Measurements from ENCODE around the gene ANKRD10.

The ANKRD10 gene

GRCh38 chr13:110834572-110834971 lies 80.3 kb downstream of the ANKRD10 start:
- DNase-seq (ENCODE audit: low read depth), result no peak
- no peak overlapping the region for H3K4me3 ChIP-seq (ENCODE audit: low read length)
- TF ChIP-seq, protein P1, sequence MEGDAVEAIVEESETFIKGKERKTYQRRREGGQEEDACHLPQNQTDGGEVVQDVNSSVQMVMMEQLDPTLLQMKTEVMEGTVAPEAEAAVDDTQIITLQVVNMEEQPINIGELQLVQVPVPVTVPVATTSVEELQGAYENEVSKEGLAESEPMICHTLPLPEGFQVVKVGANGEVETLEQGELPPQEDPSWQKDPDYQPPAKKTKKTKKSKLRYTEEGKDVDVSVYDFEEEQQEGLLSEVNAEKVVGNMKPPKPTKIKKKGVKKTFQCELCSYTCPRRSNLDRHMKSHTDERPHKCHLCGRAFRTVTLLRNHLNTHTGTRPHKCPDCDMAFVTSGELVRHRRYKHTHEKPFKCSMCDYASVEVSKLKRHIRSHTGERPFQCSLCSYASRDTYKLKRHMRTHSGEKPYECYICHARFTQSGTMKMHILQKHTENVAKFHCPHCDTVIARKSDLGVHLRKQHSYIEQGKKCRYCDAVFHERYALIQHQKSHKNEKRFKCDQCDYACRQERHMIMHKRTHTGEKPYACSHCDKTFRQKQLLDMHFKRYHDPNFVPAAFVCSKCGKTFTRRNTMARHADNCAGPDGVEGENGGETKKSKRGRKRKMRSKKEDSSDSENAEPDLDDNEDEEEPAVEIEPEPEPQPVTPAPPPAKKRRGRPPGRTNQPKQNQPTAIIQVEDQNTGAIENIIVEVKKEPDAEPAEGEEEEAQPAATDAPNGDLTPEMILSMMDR (conservative IDR thresholded peaks at IDR 0.05; ENCODE audit: low read length), result no peak

DNA sequence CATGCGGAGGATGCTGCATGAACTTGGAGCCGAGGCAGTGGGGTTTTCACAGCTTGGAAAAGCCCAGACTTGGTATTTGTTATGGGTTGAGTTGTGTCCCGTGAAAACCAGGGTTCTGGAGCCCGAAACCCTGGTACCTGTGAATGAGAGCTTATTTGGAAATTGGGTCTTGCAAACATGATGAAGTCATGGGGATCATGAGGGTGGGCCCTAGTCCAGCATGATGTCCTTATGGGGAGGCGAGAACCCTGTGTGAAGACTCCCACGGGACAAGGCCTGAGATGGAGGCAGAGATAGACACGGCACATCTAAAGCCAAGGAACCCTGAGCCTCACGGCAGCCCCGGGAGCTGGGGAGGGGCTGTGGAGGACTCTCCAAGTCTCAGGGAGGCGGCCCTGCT lies 82.3 kb downstream of the ANKRD10 start:
- no peak for DNase-seq (ENCODE audit: low read depth)
- no peak overlapping the region for H3K4me3 ChIP-seq (ENCODE audit: low read length)
- TF ChIP-seq, protein P1 (conservative IDR thresholded peaks at IDR 0.05; ENCODE audit: low read length), result no peak

DNA sequence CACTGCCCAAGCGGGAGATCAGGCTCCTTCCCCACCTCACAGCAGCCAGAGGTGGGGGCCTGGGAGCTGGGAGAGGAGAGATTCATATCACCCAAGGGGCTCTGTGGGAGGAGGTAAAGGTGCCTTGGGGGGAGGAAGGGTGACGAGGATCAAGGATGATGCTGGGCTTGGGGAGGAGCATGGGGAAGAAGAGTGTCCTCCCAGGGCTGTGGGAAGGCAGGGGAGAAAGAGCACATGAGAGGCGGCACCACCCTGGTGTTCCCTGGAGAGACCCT lies 82.7 kb downstream of the ANKRD10 start:
- TF ChIP-seq, protein P1 (conservative IDR thresholded peaks at IDR 0.05; ENCODE audit: low read length), result no peak
- DNase-seq (ENCODE audit: low read depth), result no peak
- H3K4me3 ChIP-seq (ENCODE audit: low read length), result no peak overlapping the region

- DNase-seq (ENCODE audit: low read depth), result no peak
- TF ChIP-seq, protein P1 (conservative IDR thresholded peaks at IDR 0.05; ENCODE audit: low read length), result no peak
- no peak overlapping the region for H3K4me3 ChIP-seq (ENCODE audit: low read length)
Observed at GRCh38 chr13:110831437-110832204, 83.2 kb downstream of the ANKRD10 start.

DNA sequence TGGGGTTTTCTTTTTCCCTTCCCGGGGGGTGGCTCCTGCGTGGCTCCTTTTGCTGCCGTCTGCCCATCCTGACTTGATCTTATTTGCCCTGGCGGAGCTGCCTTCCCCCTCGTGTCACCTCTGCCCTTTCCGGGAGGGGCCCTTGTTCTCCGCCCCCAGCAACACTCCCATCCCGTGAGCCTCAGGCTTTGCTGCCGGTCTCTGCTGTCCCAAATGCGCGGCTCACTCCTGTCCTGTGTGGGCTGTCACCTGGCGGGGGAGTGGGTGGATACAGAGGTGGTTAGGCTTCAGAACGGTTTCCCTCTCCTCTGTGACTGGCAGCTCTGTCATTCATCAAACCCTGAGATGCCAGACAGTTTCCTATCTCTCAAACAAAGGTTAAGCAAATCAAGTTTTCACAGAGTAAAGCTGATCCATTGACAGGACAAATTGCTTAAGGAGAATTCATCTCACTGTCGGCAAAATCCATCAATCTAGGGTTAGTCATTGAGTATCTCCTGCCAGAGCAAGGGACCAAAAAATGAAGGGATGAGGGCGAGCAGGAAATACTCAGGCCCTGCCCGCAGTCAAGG lies 84.0 kb downstream of the ANKRD10 start:
- H3K4me3 ChIP-seq (ENCODE audit: low read length), result no peak overlapping the region
- DNase-seq (ENCODE audit: low read depth), result no peak
- TF ChIP-seq, protein P1 (conservative IDR thresholded peaks at IDR 0.05; ENCODE audit: low read length), result no peak

GRCh38 chr13:110830331-110830730 lies 84.5 kb downstream of the ANKRD10 start:
- no peak for DNase-seq (ENCODE audit: low read depth)
- H3K4me3 ChIP-seq (ENCODE audit: low read length), result no peak overlapping the region
- TF ChIP-seq, protein P1 (conservative IDR thresholded peaks at IDR 0.05; ENCODE audit: low read length), result no peak

- TF ChIP-seq, protein P1 (conservative IDR thresholded peaks at IDR 0.05; ENCODE audit: low read length), result no peak
- no peak overlapping the region for H3K4me3 ChIP-seq (ENCODE audit: low read length)
- DNase-seq (ENCODE audit: low read depth), result no peak
Observed at GRCh38 chr13:110829486-110829885, 85.4 kb downstream of the ANKRD10 start.
